GM19397 (cell line): ENCODE data around the gene EED.
"Not testable (repeated sequence)": the region's sequence is repeated elsewhere in the genome, so short reads cannot be mapped to it uniquely, and the experiment has no call there.

Source experiments
- ATAC-seq: cut with Tn5 transposase; IDR thresholded peaks from one replicate; pipeline ENCODE4 v1.9.1; 2021; ENCODE audit warnings: mild to moderate bottlenecking, moderate library complexity; ENCODE audit not compliant: unreplicated experiment

EED gene

DNA sequence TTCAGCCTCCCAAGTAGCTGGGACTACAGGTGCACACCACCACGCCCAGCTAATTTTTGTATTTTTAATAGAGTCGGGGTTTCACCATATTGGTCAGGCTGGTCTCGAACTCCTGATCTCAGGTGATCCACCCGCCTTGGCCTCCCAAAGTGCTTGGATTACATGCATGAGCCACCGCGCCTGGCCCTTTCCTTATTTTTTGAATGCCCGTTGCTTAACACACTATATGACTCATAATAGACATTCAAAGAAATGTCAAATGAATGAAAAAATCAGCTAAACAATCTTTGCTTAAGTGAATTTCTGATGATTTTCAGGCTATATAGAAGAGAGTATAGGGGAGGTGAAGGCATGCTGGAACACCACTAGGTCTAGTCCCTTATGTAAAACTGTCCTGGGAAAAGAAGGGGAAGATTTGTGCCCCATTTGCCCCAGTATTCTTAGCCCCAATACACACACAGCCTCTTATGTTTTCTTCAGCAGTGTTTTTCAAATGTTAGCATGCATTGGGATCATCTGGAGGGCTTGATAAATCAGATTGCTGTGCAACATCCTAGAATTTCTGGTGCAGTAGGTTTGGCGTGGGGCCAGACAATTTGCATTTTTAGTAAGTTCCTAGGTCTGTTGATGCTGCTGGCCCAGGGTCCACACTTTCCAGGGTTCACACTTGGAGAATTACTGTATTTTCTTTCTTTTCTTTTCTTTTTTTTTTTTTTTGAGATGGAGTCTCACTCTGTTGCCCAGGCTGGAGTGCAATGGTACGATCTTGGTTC is 45.1 kb downstream of the EED start:
- not testable (repeated sequence) for ATAC-seq

DNA sequence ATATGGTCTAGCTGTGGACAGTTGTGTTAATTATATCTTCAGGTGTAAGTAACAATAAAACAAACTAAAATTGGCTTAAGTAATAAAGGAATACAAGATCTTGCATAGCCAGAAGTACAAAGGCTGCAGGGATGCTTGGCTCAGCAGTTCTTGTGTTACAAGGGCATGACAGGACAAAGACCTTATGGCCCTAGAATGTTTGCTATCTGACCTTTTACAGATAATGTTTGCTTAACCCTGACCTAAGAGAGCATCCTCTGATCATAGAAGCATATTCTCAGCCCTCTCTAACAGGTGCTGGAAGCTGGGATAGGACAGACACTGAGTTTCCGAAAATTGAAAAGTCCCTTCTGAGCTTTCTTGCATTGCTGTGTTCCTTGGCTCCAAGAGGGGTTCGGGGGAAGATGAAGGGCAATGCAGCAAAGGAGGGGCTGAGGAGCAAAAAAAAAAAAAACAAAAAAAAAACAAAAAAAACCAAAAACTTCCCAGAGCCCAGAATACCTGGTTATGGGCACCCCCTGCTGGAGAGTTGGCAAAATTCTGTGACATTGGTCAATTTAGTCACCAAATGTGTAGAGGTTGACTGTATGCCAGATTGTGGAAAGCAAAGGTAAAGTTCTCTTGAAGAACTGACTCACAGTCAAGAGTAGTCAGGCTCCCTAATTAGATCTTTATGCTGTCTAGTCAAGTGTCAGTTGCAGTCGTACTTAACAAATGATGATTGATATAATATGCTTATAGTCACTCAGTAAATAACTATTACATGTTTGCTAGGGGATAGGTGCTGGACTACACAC is 47.1 kb downstream of the EED start:
- no peak for ATAC-seq

- ATAC-seq, result peak; percentile 58
Measured at GRCh38 chr11:86292912-86293616, 48.5 kb downstream of the EED start.

DNA sequence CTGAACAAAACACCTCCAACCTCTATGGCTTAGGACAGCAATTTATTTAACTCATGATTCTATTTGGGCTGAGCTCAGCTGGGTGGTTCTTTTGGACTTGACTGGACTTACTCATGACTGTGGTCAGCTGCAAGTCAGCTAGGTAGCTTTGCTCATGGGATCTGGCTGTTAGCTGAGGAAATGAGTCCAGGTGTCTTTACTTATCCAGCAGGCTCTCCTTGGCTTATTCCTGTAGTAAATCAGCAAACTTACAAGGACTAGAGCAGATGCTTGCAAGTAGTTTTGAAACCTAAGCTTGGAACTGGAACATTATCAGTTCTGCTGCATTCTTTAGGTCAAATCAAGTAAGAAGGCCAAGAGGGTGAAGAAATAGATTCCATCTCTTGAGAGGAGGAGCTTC is 49.5 kb downstream of the EED start:
- no peak for ATAC-seq

DNA sequence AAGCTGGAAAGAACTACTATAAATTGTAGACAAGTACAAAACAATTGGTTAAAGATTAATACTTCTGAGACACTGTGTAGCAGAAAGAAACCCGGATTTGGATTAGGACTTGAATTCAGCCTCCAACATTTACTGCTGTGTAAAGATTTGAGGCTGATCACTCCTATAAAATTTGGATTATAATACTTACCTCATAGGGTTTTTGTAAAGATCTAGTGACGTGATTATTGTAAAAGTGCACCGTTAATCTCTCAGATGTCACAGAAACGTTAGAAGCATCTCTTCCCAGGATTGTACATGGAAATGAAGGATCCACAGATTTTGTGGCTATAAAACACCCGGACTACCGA is 57.2 kb downstream of the EED start:
- ATAC-seq, result peak; percentile 11

- ATAC-seq, result peak; percentile 98
Measured at GRCh38 chr11:86302092-86302793, 57.7 kb downstream of the EED start, which contains the start of gene HIKESHI. Gene HIKESHI (plus strand): TSS chr11:86302240. CDS start chr11:86302449, 209 bp downstream.

- ATAC-seq, result no peak
Measured at GRCh38 chr11:86303257-86303656, 58.7 kb downstream of the EED start.

GRCh38 chr11:86308710-86309109 is 64.2 kb downstream of the EED start:
- not testable (repeated sequence) for ATAC-seq

GRCh38 chr11:86313793-86314192 is 69.2 kb downstream of the EED start:
- no peak for ATAC-seq

GRCh38 chr11:86314636-86315035 is 70.1 kb downstream of the EED start:
- no peak for ATAC-seq
